ENCODE data around the gene CTSO. TPM values are rescaled to one million over a fixed set of nuclear protein-coding genes. Genes with fewer than 3 reads are reported as not detected.

CTSO gene
- total RNA-seq, 1 donor from 2014 or later: 7.6 TPM

DNA sequence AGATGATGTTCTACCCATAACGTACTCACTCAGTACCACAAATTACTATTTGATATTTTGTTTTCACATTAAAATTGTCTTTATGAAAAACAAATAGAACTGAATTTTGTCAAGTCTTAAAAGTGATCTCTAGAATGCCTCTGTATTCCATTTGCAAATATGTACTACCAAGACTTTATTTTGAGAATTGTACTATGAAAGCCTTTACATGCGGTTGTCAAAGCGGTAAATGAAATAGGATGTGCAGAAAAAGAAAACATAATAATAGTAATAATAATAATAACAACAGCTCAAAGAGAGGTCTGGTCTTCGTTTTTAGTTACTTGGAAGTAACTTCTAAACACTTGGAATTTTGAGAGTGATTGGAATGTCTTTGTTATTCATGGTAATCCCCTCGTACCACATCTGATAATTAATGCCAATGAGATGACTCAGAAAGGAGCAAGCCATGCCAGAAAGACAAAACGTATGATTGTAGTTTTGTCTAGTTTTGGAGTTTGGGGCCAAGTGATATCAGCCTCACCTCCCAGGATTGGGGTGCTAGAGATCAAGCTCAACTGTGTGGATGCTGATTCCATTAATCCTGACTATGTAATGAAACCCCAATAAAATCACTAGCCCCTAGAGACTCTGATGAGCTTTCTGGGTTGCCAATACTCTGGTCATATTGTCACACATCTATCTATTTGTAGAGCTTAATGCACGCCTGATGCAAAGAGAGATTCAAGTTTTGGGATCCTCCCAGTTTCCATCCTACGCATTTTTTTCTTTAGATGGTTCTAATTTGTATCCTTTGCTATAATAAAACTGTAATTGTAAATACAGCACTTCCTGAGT is 20.2 kb upstream of the CTSO start:
- Mint-ChIP-seq H3K4me1 (peaks cover 18% of the 10 kb centered on the region), H3K27ac (no peak overlapping the region), H3K27me3 (ENCODE audit: low read depth) (no peaks in the 10 kb centered on the region), H3K9me3 (peaks cover 9% of the 10 kb centered on the region), H3K36me3 (peaks cover 7% of the 10 kb centered on the region), H3K4me3 (no peak overlapping the region)
- no peak for DNase-seq (ENCODE audit: low spot score in 2 of 2, unreplicated experiment in 2 of 2)
- TF ChIP-seq CTCF (IDR thresholded peaks at IDR 0.05; ENCODE audit: unreplicated experiment): no peak

DNA sequence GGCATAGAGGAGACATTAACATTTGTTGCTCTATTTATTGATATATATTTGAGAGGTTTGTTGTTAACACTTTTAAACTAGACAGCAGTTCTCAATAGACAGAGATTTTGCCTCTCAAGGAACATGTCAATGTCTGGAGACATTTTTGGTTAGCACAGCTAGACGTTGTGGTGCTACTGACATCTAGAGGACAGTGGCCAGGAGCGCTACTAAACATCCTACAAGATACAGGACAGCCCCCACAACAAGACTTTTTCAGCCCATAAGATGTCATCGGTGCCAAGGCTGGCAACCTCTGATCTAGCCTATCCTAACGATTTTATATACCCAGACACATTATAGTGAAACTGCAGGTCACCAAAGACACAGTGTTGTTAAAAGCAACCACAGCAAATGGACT is 18.4 kb upstream of the CTSO start:
- no peak for DNase-seq (ENCODE audit: low spot score in 2 of 2, unreplicated experiment in 2 of 2)
- TF ChIP-seq CTCF (IDR thresholded peaks at IDR 0.05; ENCODE audit: unreplicated experiment): no peak
- Mint-ChIP-seq H3K4me1 (peaks cover 18% of the 10 kb centered on the region), H3K4me3 (no peak overlapping the region), H3K27ac (no peak overlapping the region), H3K9me3 (no peaks in the 10 kb centered on the region), H3K36me3 (no peaks in the 10 kb centered on the region), H3K27me3 (ENCODE audit: low read depth) (no peaks in the 10 kb centered on the region)

- H3K9me3 Mint-ChIP-seq: no peaks in the 10 kb centered on the region
- no peaks in the 10 kb centered on the region for H3K27me3 Mint-ChIP-seq (ENCODE audit: low read depth)
- no peak overlapping the region for H3K4me3 Mint-ChIP-seq
- H3K4me1 Mint-ChIP-seq: peaks cover 15% of the 10 kb centered on the region
- no peak for DNase-seq (ENCODE audit: low spot score in 2 of 2, unreplicated experiment in 2 of 2)
- H3K36me3 Mint-ChIP-seq: no peaks in the 10 kb centered on the region
- no peak for TF ChIP-seq CTCF (IDR thresholded peaks at IDR 0.05; ENCODE audit: unreplicated experiment)
- H3K27ac Mint-ChIP-seq: no peak overlapping the region
Observed at GRCh38 chr4:155966731-155967395, 13.2 kb upstream of the CTSO start.

DNA sequence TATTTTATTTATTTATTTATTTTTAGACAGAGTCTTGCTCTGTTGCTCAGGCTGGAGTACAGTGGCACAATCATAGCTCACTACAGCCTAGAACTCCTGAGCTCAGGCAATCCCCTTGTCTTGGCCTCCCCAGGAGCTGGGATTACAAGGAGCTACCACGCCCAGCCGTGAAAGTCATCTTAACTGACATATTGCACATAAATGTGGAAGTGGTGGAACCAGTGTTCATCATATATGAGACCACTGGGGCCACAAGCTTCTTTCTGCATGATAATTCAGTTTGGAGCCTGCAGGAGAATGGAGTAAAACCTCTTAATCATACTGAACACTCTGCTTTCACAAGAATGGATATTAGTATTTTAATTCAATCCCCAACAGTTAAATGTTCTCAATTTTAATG is 12.5 kb upstream of the CTSO start:
- H3K27me3 Mint-ChIP-seq (ENCODE audit: low read depth): no peaks in the 10 kb centered on the region
- no peaks in the 10 kb centered on the region for H3K9me3 Mint-ChIP-seq
- no peak overlapping the region for H3K27ac Mint-ChIP-seq
- no peaks in the 10 kb centered on the region for H3K36me3 Mint-ChIP-seq
- no peak for DNase-seq (ENCODE audit: low spot score in 2 of 2, unreplicated experiment in 2 of 2)
- H3K4me3 Mint-ChIP-seq: no peak overlapping the region
- H3K4me1 Mint-ChIP-seq: peaks cover 16% of the 10 kb centered on the region
- TF ChIP-seq CTCF (IDR thresholded peaks at IDR 0.05; ENCODE audit: unreplicated experiment): no peak

DNA sequence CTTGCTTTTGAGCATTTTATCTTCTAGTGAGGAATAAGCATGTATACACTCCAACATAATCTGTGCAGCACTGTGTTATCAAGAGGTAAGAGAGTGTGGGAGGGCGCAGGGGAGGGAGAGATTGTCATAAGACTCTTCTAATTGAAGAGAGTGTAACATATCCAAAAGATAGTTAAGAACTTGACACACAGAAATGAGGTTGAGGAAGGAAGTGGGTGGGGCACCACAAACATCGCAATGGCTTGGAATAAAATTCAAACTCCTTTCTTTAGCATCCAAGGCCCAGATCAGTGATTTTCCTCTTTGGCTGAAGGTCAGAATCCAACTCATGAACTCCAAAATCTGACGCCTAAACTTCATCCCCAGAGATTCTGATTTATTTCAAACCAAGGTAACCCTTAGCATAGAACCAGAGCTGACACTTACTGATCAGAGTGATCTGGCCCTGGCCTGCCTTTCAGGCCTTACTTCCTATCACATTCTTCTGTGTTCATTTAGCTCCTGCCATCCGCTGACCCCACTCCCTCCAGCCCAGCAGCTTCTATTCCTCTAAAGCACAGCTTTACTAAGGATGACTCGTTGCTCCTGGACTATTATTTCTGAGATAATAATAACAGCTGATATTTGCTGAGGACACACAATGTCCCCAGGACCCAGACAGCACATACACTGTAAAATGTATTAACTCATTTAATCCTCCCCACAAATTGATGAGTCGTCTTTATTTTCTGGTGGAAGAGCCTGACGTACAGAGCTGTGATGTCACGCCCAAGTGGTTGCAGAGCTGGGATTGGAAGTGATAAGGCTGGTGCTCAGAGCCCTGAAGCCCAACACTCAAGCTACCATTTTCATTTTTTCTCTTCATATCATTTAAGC is 10.6 kb upstream of the CTSO start:
- H3K4me1 Mint-ChIP-seq: peaks cover 27% of the 10 kb centered on the region

More for the DNA sequence above, 10.6 kb upstream of the CTSO start:
- Mint-ChIP-seq H3K27me3 (ENCODE audit: low read depth) (no peaks in the 10 kb centered on the region), H3K9me3 (no peaks in the 10 kb centered on the region), H3K4me3 (no peak overlapping the region), H3K36me3 (no peaks in the 10 kb centered on the region), H3K27ac (no peak overlapping the region)
- TF ChIP-seq CTCF (IDR thresholded peaks at IDR 0.05; ENCODE audit: unreplicated experiment): no peak
- DNase-seq (ENCODE audit: low spot score in 2 of 2, unreplicated experiment in 2 of 2): no peak

All from mesothelial cell of epicardium (in vitro differentiated cells).